ENCODE data around the gene GPHN.
"Not testable (repeated sequence)": the region's sequence is repeated elsewhere in the genome, so short reads cannot be mapped to it uniquely, and the experiment has no call there.

The GPHN gene

GRCh38 chr14:66975251-66975650, 467.3 kb downstream of the GPHN start:
- DNase-seq: no peak

DNA sequence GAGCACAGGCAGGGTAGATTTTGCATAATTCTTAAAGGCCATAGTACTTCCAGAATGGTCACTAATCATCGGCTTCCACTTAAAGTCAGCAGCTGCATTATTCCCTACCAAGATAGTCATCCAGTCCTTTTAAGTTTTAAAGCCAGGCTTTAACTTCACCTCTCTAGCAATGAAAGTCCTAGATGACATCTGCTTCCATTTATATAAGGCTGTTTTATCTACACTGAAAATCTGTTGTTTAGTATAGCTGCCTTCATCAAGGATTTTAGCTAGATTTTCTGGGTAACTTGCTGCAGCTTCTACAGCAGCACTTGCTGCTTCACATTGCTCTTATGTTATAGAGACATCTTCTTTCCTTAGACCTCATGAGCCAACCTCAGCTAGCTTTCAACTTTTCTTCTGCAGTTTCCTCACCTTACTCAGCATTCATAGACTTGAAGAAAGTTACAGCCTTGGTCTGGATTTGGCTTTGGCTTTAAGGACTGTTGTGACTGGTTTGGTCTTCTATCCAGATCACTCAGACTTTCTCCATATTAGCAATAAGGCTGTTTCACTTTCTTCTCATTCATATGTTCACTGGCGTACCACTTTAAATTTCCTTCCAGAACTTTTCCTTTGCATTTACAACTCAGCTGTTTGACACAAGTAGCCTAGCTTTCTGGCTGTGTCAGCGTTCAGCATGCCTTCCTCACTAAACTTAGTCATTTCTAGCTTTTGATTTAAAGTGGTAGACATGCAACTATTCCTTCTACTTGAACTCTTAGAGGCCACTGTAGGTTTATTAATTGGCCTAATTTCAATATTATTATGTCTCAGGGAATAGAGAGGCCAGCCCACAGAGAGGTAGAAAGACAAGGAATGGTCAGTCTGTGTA, 471.4 kb downstream of the GPHN start:
- DNase-seq: no peak

DNA sequence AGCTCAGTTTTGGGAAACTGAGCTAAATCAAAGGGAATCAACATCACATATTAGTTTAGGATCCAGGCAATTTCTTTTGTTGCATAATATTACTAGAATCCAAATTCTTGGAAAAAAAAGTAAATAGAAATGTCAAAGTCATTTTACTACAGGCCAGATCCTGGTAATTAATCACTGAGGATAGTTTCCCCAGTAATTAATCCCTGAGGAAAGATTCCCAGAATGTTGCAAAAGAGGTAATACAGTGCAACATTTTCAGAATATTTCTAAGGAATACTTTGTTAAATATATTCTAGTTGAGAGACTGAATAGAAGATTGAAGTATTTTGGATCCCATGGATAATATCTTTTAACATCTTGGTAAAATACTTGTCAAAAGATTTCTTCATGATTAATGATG, 474.3 kb downstream of the GPHN start:
- no peak for DNase-seq

DNA sequence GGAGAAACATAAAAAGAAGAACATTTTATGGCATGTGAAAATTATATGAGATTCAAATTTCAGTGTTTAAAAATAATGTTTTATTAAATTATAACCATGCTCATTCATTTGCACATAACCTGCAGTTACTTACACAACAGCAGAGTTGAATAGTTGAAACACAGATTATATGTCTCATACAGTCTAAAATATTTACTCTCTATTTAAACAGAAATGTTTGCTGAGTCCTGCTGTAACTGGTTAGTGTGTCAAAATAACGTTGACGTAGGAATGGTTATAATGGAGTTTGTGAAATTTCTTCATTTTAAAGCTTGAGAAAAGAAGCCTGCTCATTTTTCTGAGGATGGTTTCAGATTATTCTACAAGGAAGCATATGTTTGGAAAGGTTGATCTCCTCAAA, 484.8 kb downstream of the GPHN start:
- no peak for DNase-seq

DNA sequence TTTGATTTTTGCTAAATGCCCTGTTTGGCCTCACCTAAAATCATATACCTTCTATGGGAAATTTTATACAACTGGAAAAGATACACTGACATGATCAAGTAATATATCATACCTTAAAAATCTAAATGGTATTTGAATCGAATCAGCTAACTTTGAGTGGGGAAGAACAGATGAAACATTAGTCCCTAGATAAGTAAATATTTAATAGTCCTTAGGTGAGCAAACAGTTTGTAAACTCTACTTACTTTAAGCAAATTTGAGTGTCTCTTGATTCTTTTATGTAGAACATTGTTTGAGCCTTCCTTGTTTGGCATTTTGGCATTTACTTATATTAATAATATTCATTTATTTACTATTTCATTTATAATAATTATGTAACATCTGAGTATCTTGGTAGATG, 485.6 kb downstream of the GPHN start:
- DNase-seq: no peak

DNA sequence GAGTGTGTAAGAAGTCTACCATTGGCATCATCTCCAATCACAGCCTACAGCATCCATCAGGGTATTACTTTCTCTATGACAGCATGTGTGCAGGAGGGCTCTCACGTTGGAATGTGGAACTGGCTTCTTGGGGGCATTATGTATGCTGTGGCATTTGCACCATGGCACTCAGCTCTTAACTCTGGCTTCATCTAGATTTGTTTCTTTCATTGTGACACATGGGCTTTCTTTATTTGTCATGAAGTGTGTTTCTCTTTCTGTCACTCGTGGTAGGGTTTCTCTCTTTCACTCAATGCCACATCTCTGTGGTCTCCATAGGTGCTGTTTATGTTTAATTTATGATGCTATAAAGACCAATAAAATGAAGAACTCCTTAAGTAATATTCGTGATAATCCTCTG, 490.1 kb downstream of the GPHN start:
- no peak for DNase-seq

DNA sequence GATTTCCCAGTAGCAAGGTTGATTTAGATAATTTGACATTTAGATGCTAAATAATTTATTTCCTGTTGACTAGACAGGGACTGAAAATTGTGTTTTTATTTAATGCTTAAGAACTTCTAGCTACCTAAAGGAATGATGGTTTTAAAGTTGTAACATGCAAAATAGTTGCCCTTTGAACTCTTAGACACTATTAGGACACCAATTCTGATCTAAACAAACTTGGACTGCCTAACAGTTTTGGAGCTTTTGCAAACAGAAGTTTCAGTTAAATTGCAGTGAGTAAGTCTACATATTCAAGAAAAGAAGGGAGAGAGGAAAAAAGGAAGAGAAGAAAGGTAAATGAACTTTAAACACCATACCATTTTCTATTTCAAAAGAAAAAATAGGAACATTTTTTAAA, 492.0 kb downstream of the GPHN start:
- no peak for DNase-seq

GRCh38 chr14:67002994-67003753, 495.2 kb downstream of the GPHN start:
- no peak for DNase-seq

GRCh38 chr14:67004521-67004920, 496.6 kb downstream of the GPHN start:
- no peak for DNase-seq

DNA sequence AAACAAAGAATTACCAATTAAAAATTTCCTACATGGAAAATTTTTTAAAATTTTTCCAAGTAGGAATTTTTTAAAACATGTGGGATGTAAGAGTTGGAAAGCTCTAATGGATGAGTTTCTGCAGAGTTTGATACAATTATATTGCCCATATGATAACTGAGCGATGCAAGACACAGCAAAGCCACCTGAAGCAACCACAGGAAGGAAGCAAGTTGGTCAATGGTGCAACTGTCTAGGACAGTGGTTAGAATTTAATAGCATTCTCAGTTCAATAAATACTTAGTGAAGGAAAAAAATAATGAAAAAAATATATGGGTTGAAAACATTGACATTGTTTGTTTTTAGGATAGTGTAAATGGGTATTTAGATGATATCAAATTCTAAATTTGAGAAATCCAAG, 502.7 kb downstream of the GPHN start:
- no peak for DNase-seq

DNA sequence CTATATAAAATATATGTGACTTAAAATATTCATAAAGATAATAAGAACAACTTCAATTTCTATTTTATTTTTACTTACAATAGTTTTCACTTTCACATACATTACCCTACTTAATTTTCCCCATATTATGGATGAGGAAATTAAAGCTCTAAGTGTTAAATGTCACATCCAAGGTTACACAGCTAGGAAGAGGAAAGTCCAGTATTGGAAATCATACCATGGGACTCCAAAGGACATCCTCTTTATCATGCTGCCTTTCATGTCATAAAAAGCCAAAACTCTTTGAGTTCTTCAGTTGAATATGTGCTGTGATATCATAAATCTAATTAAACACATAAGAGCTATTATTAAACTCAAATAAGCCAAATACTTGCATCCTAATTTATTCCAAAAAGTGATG, 508.9 kb downstream of the GPHN start:
- no peak for DNase-seq

GRCh38 chr14:67018720-67019119, 510.8 kb downstream of the GPHN start:
- DNase-seq: no peak

DNA sequence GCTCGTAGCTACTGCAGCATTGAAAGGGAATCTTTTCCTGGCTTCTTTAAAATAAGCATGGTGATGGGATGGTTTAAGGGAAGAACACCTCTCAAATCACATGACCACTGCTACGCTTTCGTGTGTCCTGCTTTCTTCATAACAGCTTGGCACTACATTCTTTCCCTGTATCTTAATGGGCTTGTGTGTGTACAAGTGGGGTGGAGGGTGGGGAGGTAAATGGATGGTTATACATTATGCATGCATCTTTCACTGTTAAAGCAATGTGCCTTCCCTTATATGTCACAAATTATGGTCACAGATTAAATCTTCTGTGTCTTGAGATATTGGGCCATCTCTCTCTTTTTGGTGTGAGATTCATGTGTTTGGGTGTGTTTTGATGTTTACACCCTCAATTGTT, 511.8 kb downstream of the GPHN start:
- no peak for DNase-seq

DNA sequence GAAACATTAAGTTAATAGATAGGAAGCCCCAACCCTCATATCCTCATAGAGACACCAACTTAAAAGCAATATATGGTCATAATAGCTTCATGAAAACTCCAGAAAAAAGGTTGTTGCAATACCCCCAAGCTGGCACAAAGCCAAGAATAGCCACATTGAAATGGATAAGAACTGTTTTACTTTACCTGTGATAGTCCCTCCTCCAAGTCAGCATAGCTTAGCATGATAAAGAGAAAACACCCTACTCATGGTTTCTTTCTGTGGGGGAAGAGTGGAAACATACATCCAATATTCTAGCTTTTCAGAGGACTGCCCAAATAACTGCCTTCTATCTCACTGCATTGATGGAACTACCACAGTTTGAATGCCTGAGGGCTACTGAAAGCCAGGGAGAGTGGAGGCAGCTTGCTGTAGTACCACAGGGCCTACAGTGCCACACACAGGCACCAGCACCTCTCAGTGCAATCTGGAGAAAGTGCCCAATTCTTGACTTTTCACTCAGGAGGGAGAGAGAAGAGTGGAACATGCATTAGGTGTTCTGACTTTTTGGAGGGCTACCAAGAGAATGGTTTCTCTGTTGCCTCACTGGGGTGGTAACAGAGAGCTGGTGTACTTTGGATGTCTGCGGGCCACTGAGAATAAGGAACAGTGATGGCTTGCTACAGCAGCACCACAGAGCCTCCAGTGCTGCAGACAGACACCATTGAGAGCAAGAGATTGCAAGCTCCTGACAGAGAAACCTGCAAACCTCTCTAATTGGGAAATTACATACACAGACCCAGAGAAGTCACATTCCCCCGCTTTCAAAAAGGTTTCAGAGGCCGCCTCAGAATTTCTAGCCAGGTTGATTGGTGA, 524.2 kb downstream of the GPHN start:
- DNase-seq: no peak

GRCh38 chr14:67045440-67045839, 537.5 kb downstream of the GPHN start:
- DNase-seq: no peak

DNA sequence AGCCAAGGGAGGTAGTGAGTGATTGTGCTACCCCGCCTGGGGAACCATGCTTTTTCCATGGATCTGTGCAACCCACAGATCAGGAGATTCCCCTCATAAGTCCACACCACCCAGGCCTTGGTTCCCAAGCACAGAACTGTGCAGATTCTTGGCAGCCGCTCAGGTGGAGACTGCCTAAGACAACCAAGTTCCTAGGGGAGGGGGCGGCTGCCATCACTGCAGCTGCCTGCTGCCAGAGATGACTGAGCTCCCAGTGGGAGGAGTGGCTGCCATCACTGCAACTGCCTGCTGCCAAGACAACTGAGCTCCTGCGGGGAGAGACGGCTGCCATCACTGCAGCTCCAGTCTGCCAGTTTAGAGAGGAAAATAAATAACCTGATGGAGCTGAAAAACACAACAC, 542.9 kb downstream of the GPHN start:
- no peak for DNase-seq

DNA sequence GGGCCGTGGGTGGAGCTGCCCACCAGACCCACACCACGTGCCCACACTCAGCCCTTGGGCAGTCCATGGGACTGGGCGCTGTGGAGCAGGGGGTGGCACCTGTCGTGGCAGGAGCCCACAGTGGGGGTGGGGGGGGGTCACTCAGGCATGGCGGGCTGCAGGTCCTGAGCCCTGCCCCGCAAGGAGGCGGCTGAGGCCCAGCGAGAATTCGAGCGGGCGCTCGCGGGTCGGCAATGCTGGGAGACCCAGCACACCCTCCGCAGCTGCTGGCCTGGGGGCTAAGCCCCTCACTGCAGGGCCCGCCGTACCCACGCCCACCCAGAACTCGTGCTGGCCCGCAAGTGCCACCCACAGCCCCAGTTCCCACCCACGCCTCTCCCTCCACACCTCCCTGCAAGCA, 548.7 kb downstream of the GPHN start:
- DNase-seq: no peak

DNA sequence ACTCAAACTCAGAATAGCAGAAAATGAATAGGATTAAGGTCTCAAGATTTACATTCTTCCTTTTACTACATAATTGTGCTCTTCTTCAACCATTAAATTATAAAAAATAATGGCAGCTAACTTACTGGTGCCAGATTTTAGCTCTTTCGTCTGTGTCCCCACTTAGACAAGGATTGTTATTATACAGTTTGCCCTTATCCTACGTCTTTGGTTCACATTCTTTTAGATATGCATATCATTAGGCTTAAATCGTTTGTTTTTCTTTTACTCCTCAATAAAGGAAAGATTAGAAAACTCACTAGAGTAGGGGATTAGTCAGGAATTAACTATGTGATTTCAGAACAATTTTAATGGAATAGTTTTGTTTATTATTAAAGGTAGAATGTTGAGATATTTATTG, 551.6 kb downstream of the GPHN start:
- DNase-seq: no peak

- DNase-seq: no peak
Observed at GRCh38 chr14:67060546-67060945, 552.6 kb downstream of the GPHN start.

DNA sequence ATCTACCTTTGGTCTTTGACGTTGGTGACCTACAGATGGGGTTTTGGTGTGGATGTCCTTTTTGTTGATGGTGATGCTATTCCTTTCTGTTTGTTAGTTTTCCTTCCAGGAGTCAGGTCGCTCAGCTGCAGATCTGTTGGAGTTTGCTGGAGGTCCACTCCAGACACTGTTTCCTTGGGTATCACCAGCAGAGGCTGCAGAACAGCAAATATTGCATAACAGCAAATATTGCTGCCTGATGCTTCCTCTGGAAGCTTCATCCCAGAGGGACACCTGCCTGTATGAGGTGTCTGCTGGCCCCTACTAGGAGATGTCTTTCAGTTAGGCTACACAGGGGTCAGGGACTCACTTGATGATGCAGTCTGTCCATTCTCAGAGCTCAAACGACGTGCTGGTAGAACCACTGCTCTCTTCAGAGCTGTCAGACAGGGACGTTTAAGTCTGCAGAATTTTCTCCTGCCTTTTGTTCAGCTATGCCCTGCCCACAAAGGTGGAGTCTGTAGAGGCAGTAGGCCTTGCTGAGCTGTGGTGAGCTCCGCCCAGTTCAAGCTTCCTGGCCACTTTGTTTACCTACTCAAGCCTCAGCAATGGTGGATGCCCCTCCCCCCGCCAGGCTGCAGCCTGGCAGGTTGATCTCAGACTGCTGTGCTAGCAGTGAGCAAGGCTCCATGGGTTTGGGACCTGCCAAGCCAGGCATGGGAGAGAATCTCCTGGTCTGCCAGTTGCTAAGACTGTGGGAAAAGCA, 559.3 kb downstream of the GPHN start:
- DNase-seq: not testable (repeated sequence)

DNA sequence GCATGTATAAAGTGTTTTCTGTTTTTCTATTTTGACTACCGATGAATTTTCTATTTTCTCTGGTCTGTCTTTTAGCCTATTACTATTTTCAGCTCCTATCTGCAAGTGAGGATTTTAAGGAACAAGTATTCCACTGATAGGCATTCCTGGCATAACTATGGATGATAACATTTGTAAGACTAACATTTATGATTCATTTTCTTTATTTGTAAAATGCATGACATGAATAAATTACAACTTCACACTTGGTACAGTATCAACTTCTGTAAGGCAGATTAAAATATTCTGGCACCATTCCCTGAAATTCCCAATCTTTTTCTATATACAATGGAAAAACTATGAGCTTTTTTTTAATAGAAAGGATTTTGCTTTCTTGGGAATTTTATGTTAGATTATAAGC, 560.3 kb downstream of the GPHN start:
- no peak for DNase-seq

DNA sequence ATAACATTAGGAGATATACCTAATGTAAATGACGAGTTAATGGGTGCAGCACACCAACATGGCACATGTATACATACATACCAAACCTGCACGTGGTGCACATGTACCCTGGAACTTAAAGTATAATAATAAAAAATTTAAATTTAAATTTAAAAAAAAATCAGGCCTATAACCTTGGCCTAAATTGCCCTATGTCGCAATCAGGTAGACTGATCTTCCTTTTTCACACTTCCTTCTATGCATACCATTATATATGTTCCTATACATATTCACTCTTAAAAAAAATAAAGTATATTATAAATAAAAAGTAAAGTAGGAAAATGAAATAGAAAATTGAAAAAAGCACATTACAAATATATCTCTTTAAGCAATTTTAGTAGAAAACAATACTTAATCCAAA, 563.6 kb downstream of the GPHN start:
- no peak for DNase-seq

- no peak for DNase-seq
Observed at GRCh38 chr14:67077921-67078320, 570.0 kb downstream of the GPHN start.

Measured in CD4-positive, alpha-beta T cell treated with Interleukin-6 for 4 hours (primary cell).